Caco-2 (cell line): ENCODE results near the gene MYH6. TPM values are rescaled to one million over a fixed set of nuclear protein-coding genes. Genes with fewer than 3 reads are reported as not detected.

Experiments used
- BruUV-seq: library from RNA; stranded (reverse); fragments of 400-500 nt; replicated peaks from 2 replicates; lab custom pipeline; 2021; lab: Mats Ljungman, UMichigan
- CTCF ChIA-PET: fragments of 300-600 bp; sonication (Branson Sonifier 250); formaldehyde crosslinking; loops from one replicate; lab custom pipeline; 2022; ENCODE audit warnings: antibody characterized with exemption; lab: Charles Lee
- POLR2A ChIA-PET: fragments of 300-600 bp; sonication (Branson Sonifier 250); formaldehyde crosslinking; loops from one replicate; lab custom pipeline; 2022; ENCODE audit warnings: antibody characterized with exemption; lab: Charles Lee
- DNase-seq, 2 experiments: peaks; one replicate each; pipeline versions ENCODE4 v3.0.0 to v3.0.0-alpha.2; 2020 to 2022
- H3K27me3 ChIP-seq: replicated peaks from 2 replicates; pipeline ENCODE4 v1.6.0; 2011; ENCODE audit warnings: low read length; ENCODE audit not compliant: control insufficient read depth, insufficient read depth
- H3K36me3 ChIP-seq: 2 replicates; pipeline ENCODE4 v1.5.1; 2011; ENCODE audit warnings: low read length; ENCODE audit not compliant: control insufficient read depth, insufficient read depth
- H3K4me1 ChIP-seq: fragments of 250-450 bp; sonication (Bioruptor Pico); 2 replicates; pipeline ENCODE4 v1.5.1; 2020; ENCODE audit warnings: mild to moderate bottlenecking
- H3K4me3 ChIP-seq: 2 replicates; pipeline ENCODE4 v1.5.1; 2011; ENCODE audit warnings: low read depth, mild to moderate bottlenecking, control low read depth, low read length
- H3K9me3 ChIP-seq: fragments of 250-450 bp; sonication (Bioruptor Pico); 2 replicates; pipeline ENCODE4 v1.5.1; 2020; ENCODE audit warnings: mild to moderate bottlenecking, moderate library complexity
- H3K27ac Mint-ChIP-seq: one replicate; pipeline ENCODE4 v1.8.0; 2022; ENCODE audit warnings: mixed read lengths; ENCODE audit not compliant: unreplicated experiment
- H3K27me3 Mint-ChIP-seq: one replicate; pipeline ENCODE4 v1.8.0; 2022; ENCODE audit warnings: mixed read lengths; ENCODE audit not compliant: insufficient read depth, unreplicated experiment
- H3K36me3 Mint-ChIP-seq: one replicate; pipeline ENCODE4 v1.8.0; 2022; ENCODE audit warnings: mild to moderate bottlenecking, mixed read lengths; ENCODE audit not compliant: insufficient read depth, unreplicated experiment
- H3K4me1 Mint-ChIP-seq: one replicate; pipeline ENCODE4 v1.8.0; 2022; ENCODE audit warnings: low read depth, mixed read lengths; ENCODE audit not compliant: unreplicated experiment
- H3K4me3 Mint-ChIP-seq: one replicate; pipeline ENCODE4 v1.8.0; 2022; ENCODE audit warnings: mild to moderate bottlenecking, moderate library complexity, mixed read lengths; ENCODE audit not compliant: unreplicated experiment
- H3K9me3 Mint-ChIP-seq: one replicate; pipeline ENCODE4 v1.8.0; 2022; ENCODE audit warnings: mixed read lengths; ENCODE audit not compliant: unreplicated experiment
- CTCF ChIP-seq, 2 experiments: fragments of 200-600 bp in 1 of 2; IDR thresholded peaks; 1 replicate in 1 of 2; 2 replicates in 1 of 2; pipeline versions ENCODE4 v1.5.1 to v1.8.0; 2011 to 2022; ENCODE audit warnings: antibody characterized with exemption in 1 of 2, control low read depth in 1 of 2, inconsistent platforms in 1 of 2, low read depth in 1 of 2, low read length in 1 of 2, mild to moderate bottlenecking in 1 of 2, moderate library complexity in 1 of 2; ENCODE audit not compliant: insufficient read depth in 1 of 2, severe bottlenecking in 1 of 2, unreplicated experiment in 1 of 2
- intact Hi-C: fragments of 100-400 bp; cut with micrococcal nuclease; formaldehyde crosslinking; loops from one replicate; pipeline ENCODE4 v1.10.0; 2022; ENCODE audit not compliant: unreplicated experiment
- total RNA-seq: library from RNA; stranded (reverse); gene quantifications from 2 replicates; pipeline ENCODE4 v1.2.3, GENCODE V29; 2022

MYH6 gene
- total RNA-seq, 1 experiment from 2014 or later = not detected

- H3K9me3 ChIP-seq = no peaks in the 10 kb centered on the region
- 0 out of 2 replicates have a peak overlapping the region, but pooled peaks have one; percentile 53 for H3K4me3 ChIP-seq
- Mint-ChIP-seq H3K4me1 (peaks cover 6% of the 10 kb centered on the region), H3K9me3 (no peaks in the 10 kb centered on the region), H3K36me3 (no peaks in the 10 kb centered on the region), H3K4me3 (peak overlapping the region; percentile 71), H3K27me3 (peaks cover 17% of the 10 kb centered on the region), H3K27ac (no peak overlapping the region)
- CTCF ChIA-PET = interaction anchor here (0.6 to 1.2 kb wide), 3 partner anchors 19 to 32 kb away, joined by 3 to 6 read pairs (median 3); partner anchors contain the start of gene PABPN1
- no peaks in the 10 kb centered on the region for H3K36me3 ChIP-seq
- POLR2A ChIA-PET = no interaction called here
- 0 out of 2 replicates have a peak, but pooled peaks cover 3% of the 10 kb centered on the region for H3K4me1 ChIP-seq
- no peak for TF ChIP-seq CTCF (IDR thresholded peaks at IDR 0.05; ENCODE audit: insufficient read depth in 1 of 2, low read depth in 1 of 2, low read length in 1 of 2, severe bottlenecking in 1 of 2, unreplicated experiment in 1 of 2)
- DNase-seq = no peak
- intact Hi-C loops = loop anchor here (2.0 kb wide), 1 partner anchor 27 kb away; no protein-coding TSS in a partner anchor
- no TSS peak for BruUV-seq
- no peaks in the 10 kb centered on the region for H3K27me3 ChIP-seq
Observed at GRCh38 chr14:23353433-23353780, 54.7 kb downstream of the MYH6 start.

- Mint-ChIP-seq H3K9me3 (no peaks in the 10 kb centered on the region), H3K27ac (no peak within 1 kb of the TSS), H3K27me3 (peaks cover 17% of the 10 kb centered on the region), H3K4me1 (peaks cover 6% of the 10 kb centered on the region), H3K4me3 (peak within 1 kb of the TSS; percentile 71), H3K36me3 (no peaks in the 10 kb centered on the region)
- H3K4me1 ChIP-seq = 0 out of 2 replicates have a peak, but pooled peaks cover 3% of the 10 kb centered on the region
- intact Hi-C loops = loop anchor here (2.0 kb wide), 1 partner anchor 28 kb away; no protein-coding TSS in a partner anchor
- CTCF ChIA-PET = interaction anchor here (0.6 to 1.2 kb wide), 6 partner anchors 9 to 31 kb away, joined by 3 to 6 read pairs (median 3); partner anchors contain the start of gene PABPN1
- no TSS peak for BruUV-seq
- H3K27me3 ChIP-seq = no peaks in the 10 kb centered on the region
- POLR2A ChIA-PET = interaction anchor here (0.6 to 1.1 kb wide), 4 partner anchors 26 to 115 kb away, joined by 3 to 8 read pairs (median 4); partner anchors contain the start of genes PABPN1 and RNF212B
- DNase-seq = peak; percentile 67 to 73
- peak within 1 kb of the TSS; percentile 53 for H3K4me3 ChIP-seq
- no peaks in the 10 kb centered on the region for H3K36me3 ChIP-seq
- H3K9me3 ChIP-seq = no peaks in the 10 kb centered on the region
- TF ChIP-seq CTCF (IDR thresholded peaks at IDR 0.05; ENCODE audit: insufficient read depth in 1 of 2, low read depth in 1 of 2, low read length in 1 of 2, severe bottlenecking in 1 of 2, unreplicated experiment in 1 of 2) = no peak
Observed at GRCh38 chr14:23352506-23353432, 55.3 kb downstream of the MYH6 start, which contains the start of gene SLC22A17. SLC22A17 (minus strand) TSS chr14:23352887.
